ENCODE data around the gene SUGP2. TPM values are rescaled to one million over a fixed set of nuclear protein-coding genes. Genes with fewer than 3 reads are reported as not detected.

The SUGP2 gene
- total RNA-seq, 1 donor from 2014 or later, result 29.5 TPM

DNA sequence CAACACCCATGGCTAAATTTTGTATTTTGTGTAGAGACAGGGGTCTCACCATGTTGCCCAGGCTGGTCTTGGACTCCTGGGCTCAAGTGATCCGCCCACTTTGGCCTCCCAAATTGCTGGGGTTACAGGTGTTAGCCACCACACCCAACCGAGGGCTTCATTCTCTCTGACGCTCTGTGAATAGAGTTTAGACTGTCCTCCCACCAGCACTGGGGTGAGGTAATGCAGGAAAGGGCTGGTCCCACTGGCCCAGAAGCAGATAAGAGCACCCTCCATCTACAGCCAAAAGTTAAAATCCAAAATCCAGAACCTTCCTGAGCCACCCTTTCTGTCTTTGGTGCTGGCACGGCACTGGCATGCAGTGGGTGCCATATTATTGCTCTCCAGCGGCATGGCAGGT, 60.5 kb downstream of the SUGP2 start:
- no peak overlapping the region for H3K4me3 ChIP-seq (ENCODE audit: low read depth, low read length)
- H3K27me3 ChIP-seq (ENCODE audit: control insufficient read depth, insufficient read depth, low read length), result no peaks in the 10 kb centered on the region
- no peak for DNase-seq (ENCODE audit: low read depth)
- no peaks in the 10 kb centered on the region for H3K36me3 ChIP-seq (ENCODE audit: control insufficient read depth, insufficient read depth, low read length)
- TF ChIP-seq, protein P1, sequence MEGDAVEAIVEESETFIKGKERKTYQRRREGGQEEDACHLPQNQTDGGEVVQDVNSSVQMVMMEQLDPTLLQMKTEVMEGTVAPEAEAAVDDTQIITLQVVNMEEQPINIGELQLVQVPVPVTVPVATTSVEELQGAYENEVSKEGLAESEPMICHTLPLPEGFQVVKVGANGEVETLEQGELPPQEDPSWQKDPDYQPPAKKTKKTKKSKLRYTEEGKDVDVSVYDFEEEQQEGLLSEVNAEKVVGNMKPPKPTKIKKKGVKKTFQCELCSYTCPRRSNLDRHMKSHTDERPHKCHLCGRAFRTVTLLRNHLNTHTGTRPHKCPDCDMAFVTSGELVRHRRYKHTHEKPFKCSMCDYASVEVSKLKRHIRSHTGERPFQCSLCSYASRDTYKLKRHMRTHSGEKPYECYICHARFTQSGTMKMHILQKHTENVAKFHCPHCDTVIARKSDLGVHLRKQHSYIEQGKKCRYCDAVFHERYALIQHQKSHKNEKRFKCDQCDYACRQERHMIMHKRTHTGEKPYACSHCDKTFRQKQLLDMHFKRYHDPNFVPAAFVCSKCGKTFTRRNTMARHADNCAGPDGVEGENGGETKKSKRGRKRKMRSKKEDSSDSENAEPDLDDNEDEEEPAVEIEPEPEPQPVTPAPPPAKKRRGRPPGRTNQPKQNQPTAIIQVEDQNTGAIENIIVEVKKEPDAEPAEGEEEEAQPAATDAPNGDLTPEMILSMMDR (IDR thresholded peaks at IDR 0.05; ENCODE audit: insufficient read depth, low read length, poor library complexity, severe bottlenecking), result no peak

DNA sequence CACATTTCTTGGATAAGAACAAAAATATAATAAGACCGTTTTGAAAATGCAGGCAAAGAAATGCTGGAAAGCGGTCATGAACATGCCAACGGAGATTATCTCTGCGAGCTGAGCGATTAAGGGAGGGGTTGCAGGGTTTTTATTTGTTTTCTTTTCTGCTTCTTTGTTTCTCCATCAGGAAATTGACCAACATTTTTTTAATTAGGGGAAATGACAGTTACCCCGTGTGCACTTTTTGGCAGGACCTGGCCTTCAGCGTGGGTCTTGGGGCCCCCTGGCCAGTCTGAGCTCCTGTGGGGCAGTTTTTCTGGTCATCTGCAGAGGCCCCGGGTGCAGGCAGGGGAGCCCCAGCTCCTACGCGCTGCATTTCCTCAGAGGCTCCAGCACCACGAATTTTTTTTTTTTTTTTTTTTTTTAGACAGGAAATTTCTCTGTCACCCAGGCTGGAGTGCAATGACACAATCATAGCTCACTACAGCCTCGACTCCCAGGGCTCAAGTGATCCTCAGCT, 61.0 kb downstream of the SUGP2 start:
- no peak for DNase-seq (ENCODE audit: low read depth)

DNA sequence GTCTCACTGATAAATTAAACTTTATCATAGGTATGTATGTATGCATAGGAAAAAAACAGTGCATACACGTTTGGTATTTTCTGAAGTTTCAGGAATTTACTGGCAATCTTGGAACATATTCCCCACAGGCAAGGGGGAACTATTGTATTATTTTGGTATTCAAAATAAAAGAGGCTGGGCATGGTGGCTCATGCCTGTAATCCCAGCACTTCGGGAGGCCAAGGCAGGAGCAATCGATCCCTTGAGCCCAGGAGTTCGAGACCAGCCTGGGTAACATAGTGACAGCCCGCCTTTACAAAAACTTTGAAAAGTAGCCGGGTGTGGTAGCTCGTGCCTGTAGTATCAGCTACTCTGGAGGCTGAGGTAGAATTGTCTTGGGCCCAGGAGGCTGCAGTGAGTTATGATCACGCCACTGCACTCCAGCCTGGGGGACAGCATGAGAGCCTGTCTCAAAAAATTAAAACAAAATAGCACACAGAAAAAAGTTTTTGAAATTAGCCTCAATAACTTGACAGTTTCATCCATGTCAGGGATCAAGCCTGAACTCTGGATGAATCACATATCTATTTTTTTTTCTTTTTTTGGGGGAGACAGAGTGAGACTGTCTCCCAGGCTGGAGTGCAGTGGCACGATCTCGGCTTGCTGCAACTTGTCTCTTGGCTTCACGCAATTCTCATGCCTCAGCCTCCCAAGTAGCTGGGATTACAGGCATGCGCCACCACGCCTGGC, 63.2 kb downstream of the SUGP2 start:
- no peak for DNase-seq (ENCODE audit: low read depth)
- no peak overlapping the region for H3K4me3 ChIP-seq (ENCODE audit: low read depth, low read length)
- TF ChIP-seq, protein P1 (IDR thresholded peaks at IDR 0.05; ENCODE audit: insufficient read depth, low read length, poor library complexity, severe bottlenecking), result no peak
- no peaks in the 10 kb centered on the region for H3K36me3 ChIP-seq (ENCODE audit: control insufficient read depth, insufficient read depth, low read length)
- H3K27me3 ChIP-seq (ENCODE audit: control insufficient read depth, insufficient read depth, low read length), result no peaks in the 10 kb centered on the region

More for the DNA sequence above, 61.0 kb downstream of the SUGP2 start:
- Histone ChIP-seq H3K27me3 (ENCODE audit: control insufficient read depth, insufficient read depth, low read length) (no peaks in the 10 kb centered on the region), H3K36me3 (ENCODE audit: control insufficient read depth, insufficient read depth, low read length) (no peaks in the 10 kb centered on the region), H3K4me3 (ENCODE audit: low read depth, low read length) (no peak overlapping the region)
- TF ChIP-seq, protein P1 (IDR thresholded peaks at IDR 0.05; ENCODE audit: insufficient read depth, low read length, poor library complexity, severe bottlenecking), result no peak

DNA sequence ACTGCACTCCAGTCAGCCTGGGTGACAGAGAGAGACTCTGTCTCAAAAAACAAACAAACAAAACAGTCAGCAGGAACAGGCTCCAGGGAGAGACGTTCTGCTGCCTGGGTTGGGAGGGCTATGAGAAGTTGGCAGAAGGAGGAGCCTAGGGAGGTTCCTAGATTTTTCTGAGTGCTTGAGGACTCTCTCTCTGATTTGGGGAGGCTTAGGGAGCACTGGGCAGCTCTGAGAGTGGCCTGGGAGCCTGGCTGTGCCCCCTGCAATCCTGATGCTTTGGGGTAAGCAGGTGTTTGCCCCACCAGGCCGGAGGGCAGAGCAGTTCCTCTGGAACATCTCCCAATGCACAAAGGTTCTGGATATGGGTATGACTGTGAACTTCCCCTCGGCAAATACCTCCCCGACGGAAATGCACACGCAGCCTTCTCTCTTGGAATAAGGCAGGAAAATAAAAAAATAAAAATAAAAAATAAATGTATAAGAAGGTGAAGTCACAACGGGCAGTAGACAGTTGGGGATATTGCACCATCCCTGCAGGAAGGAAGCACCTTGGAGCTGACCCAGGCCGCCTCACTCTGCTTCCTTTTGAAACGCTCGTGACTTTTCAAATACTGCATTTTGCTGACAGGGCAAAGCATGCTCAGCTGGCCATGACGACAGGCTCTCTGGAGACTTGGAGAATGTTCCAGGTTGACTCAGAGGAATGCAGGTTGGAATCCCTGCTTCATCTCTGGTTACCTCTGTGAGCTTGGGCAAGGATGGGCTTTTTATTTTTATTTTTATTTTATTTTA, 65.8 kb downstream of the SUGP2 start:
- peak; percentile 76 for DNase-seq (ENCODE audit: low read depth)
- Histone ChIP-seq H3K27me3 (ENCODE audit: control insufficient read depth, insufficient read depth, low read length) (peaks cover 2% of the 10 kb centered on the region), H3K4me3 (ENCODE audit: low read depth, low read length) (no peak overlapping the region), H3K36me3 (ENCODE audit: control insufficient read depth, insufficient read depth, low read length) (no peaks in the 10 kb centered on the region)
- TF ChIP-seq, protein P1 (IDR thresholded peaks at IDR 0.05; ENCODE audit: insufficient read depth, low read length, poor library complexity, severe bottlenecking), result no peak

DNA sequence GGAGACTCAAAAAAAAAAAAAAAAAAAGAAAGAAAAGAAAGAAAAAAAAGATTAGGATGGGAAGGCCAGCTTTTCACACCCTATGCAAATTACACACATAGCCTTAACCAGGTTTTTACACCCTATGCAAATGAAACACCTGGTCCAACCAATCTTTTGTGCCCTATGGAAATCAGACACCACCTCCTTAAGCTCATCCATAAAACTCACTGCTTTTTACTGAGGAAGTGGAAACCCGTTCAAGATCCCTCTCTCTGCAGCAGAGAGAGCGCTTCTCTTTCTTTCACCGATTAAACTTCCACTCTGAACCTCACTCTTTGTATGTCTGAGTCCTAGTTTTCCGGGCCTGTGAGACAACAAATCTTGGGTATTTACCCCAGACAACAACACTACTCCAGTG, 67.0 kb downstream of the SUGP2 start:
- TF ChIP-seq, protein P1 (IDR thresholded peaks at IDR 0.05; ENCODE audit: insufficient read depth, low read length, poor library complexity, severe bottlenecking), result no peak
- Histone ChIP-seq H3K4me3 (ENCODE audit: low read depth, low read length) (no peak overlapping the region), H3K27me3 (ENCODE audit: control insufficient read depth, insufficient read depth, low read length) (peaks cover 11% of the 10 kb centered on the region), H3K36me3 (ENCODE audit: control insufficient read depth, insufficient read depth, low read length) (no peaks in the 10 kb centered on the region)
- no peak for DNase-seq (ENCODE audit: low read depth)

Data from kidney epithelial cell (primary cell).